K562 (cell line): ENCODE data around the gene MC1R. TPM values are rescaled to one million over a fixed set of nuclear protein-coding genes. Genes with fewer than 3 reads are reported as not detected.
A peak's percentile ranks its signal among the peaks of the same experiment; 100 is the strongest.

Source experiments
- ATAC-seq: fragments of 200-7000 bp; cut with Tn5 transposase; 3 replicates; pipeline ENCODE4 v1.9.1; 2020; ENCODE audit warnings: moderate library complexity
- BruUV-seq: library from RNA; stranded (reverse); fragments of 400-500 nt; replicated peaks from 2 replicates; lab custom pipeline; 2021; lab: Mats Ljungman, UMichigan
- CTCF ChIA-PET: fragments of 300-600 bp; formaldehyde crosslinking; extraction: SDS; loops from one replicate; lab custom pipeline; 2021; ENCODE audit warnings: low intra/inter-chr PET ratio; lab: Yijun Ruan, JAX
- POLR2A ChIA-PET: fragments of 300-600, 350-650 bp; sonication (Branson Sonifier 250); formaldehyde crosslinking; extraction: SDS; loops from one replicate; lab custom pipeline; 2021; ENCODE audit warnings: antibody characterized with exemption, inconsistent platforms; lab: Yijun Ruan, JAX
- DNase-seq, 4 experiments: peaks; one replicate each; pipeline versions ENCODE4 v3.0.0 to v3.0.0-alpha.2; 2011 to 2018; ENCODE audit warnings: low spot score in 3 of 4, mixed read lengths in 3 of 4; ENCODE audit errors: extremely low read depth in 1 of 4
- FAIRE-seq: peaks from 2 replicates; lab custom pipeline; 2011; peaks lifted over from hg19 to GRCh38; lab: Jason Lieb, UNC
- H2AFZ ChIP-seq: 2 replicates; pipeline ENCODE4 v1.6.0; 2011; ENCODE audit warnings: low read depth, low read length, control low read depth, inconsistent platforms
- H3K27ac ChIP-seq: fragments of 200-600 bp; 3 replicates; pipeline ENCODE4 v1.8.0; 2011; ENCODE audit warnings: low read depth, mild to moderate bottlenecking, control low read depth, inconsistent platforms, low read length, moderate library complexity, mixed read lengths; ENCODE audit errors: extremely low read depth
- H3K27me3 ChIP-seq, 2 experiments: fragments of 300-600 bp in 1 of 2; 2 replicates in 1 of 2; 3 replicates in 1 of 2; pipeline versions ENCODE4 v1.6.0 to v1.8.0; 2011; ENCODE audit warnings: inconsistent platforms in 2 of 2, low read length in 2 of 2, mild to moderate bottlenecking in 1 of 2, mixed read lengths in 1 of 2, moderate library complexity in 1 of 2; ENCODE audit not compliant: control insufficient read depth in 2 of 2, insufficient read depth in 2 of 2
- H3K36me3 ChIP-seq: fragments of 300-600 bp; 3 replicates; pipeline ENCODE4 v1.8.0; 2011; ENCODE audit warnings: mild to moderate bottlenecking, low read length, inconsistent platforms; ENCODE audit not compliant: control insufficient read depth, insufficient read depth
- H3K4me1 ChIP-seq, 2 experiments: fragments of 200-600 bp in 1 of 2; replicated peaks in 1 of 2; 2 replicates in 1 of 2; 3 replicates in 1 of 2; pipeline versions ENCODE4 v1.5.1 to v1.8.0; 2011; ENCODE audit warnings: inconsistent platforms in 2 of 2, low read length in 2 of 2, mild to moderate bottlenecking in 1 of 2, mixed read lengths in 1 of 2, moderate library complexity in 1 of 2; ENCODE audit not compliant: control insufficient read depth in 2 of 2, insufficient read depth in 2 of 2
- H3K4me2 ChIP-seq: 2 replicates; pipeline ENCODE4 v1.6.1; 2011; ENCODE audit warnings: low read length, control low read depth, inconsistent platforms, mixed read lengths; ENCODE audit not compliant: insufficient read depth
- H3K4me3 ChIP-seq: fragments of 200-600 bp; sonication (generic), shearing (Covaris generic); 2 replicates; pipeline ENCODE4 v1.5.1; 2016; ENCODE audit warnings: control low read depth, inconsistent platforms
- H3K79me2 ChIP-seq: fragments of 200-600 bp; 3 replicates; pipeline ENCODE4 v1.8.0; 2011; ENCODE audit warnings: low read length, inconsistent platforms; ENCODE audit not compliant: control insufficient read depth, insufficient read depth
- H3K9ac ChIP-seq, 2 experiments: 2 replicates each; pipeline versions ENCODE4 v1.6.0 to v1.6.1; 2011; ENCODE audit warnings: low read depth in 2 of 2, low read length in 2 of 2, control low read depth in 1 of 2, inconsistent platforms in 1 of 2, mild to moderate bottlenecking in 1 of 2, mixed read lengths in 1 of 2; ENCODE audit not compliant: insufficient read depth in 1 of 2
- H3K9me1 ChIP-seq: one replicate; pipeline ENCODE4 v1.6.0; 2011; ENCODE audit warnings: inconsistent platforms, mild to moderate bottlenecking, low read length, moderate library complexity; ENCODE audit not compliant: control insufficient read depth, insufficient read depth
- H3K9me3 ChIP-seq: replicated peaks from 2 replicates; pipeline ENCODE4 v1.5.1; 2011; ENCODE audit warnings: low read depth, low read length, inconsistent platforms; ENCODE audit not compliant: control insufficient read depth, insufficient read depth
- H4K20me1 ChIP-seq: replicated peaks from 2 replicates; pipeline ENCODE4 v1.6.1; 2011; ENCODE audit warnings: low read length, inconsistent platforms, mixed read lengths; ENCODE audit not compliant: control insufficient read depth, insufficient read depth
- CBFA2T3 ChIP-seq: fragments of 450-650 bp; IDR thresholded peaks from 2 replicates; pipeline ENCODE4 v1.6.1; 2017
- E2F6 ChIP-seq, 2 experiments: IDR thresholded peaks; 2 replicates each; pipeline ENCODE4 v1.6.1; 2011; ENCODE audit warnings: borderline replicate concordance in 1 of 2, control low read depth in 1 of 2, low read depth in 1 of 2, low read length in 1 of 2, mild to moderate bottlenecking in 1 of 2, mixed read lengths in 1 of 2, moderate library complexity in 1 of 2; ENCODE audit not compliant: insufficient read depth in 1 of 2, insufficient read length in 1 of 2, poor library complexity in 1 of 2, severe bottlenecking in 1 of 2; ENCODE audit errors: extremely low read depth in 1 of 2
- RBFOX2 ChIP-seq: fragments of 200-400 bp; formaldehyde crosslinking; IDR thresholded peaks from 2 replicates; pipeline ENCODE4 v1.6.1; 2017; ENCODE audit warnings: low read depth, mild to moderate bottlenecking, low read length, moderate library complexity
- ZBTB33 ChIP-seq: sonication (generic); formaldehyde crosslinking; IDR thresholded peaks from 2 replicates; pipeline ENCODE4 v1.8.1; 2023; ENCODE audit warnings: mild to moderate bottlenecking, missing genetic modification reagents
- ZNF263 ChIP-seq: sonication (generic); formaldehyde crosslinking; IDR thresholded peaks from 2 replicates; pipeline ENCODE4 v1.8.0; 2022; ENCODE audit warnings: mild to moderate bottlenecking, missing genetic modification reagents, borderline replicate concordance
- WGBS: fragments of 100-300 bp; shearing (Covaris generic); methylation state at CpG from one replicate; pipeline ENCODE4 v1.1.6; 2016; ENCODE audit warnings: low coverage, mixed read lengths; ENCODE audit not compliant: insufficient coverage; ENCODE audit errors: missing lambda C conversion rate; 5-methylcytosine and 5-hydroxymethylcytosine counted together
- in situ Hi-C: fragments of 300-500 bp; cut with MboI; formaldehyde crosslinking; loops from 4 replicates; pipeline ENCODE4 v1.15.0; 2018; ENCODE audit warnings: inconsistent platforms, mixed read lengths
- intact Hi-C: fragments of 100-400 bp; cut with micrococcal nuclease; formaldehyde crosslinking; loops from 2 replicates; pipeline ENCODE4 v1.14.2; 2022
- polyA plus RNA-seq, 8 experiments: library from polyadenylated mRNA; depleted of rRNA in 4 of 8; stranded (reverse) in 5 of 8; unstranded in 3 of 8; fragments of >200 nt; fragmentation: Nextera tagmentation in 2 of 8; fragmentation: Illumina TruSeq in 1 of 8; extraction: Ambion mirVana in 2 of 8; extraction: Trizol in 1 of 8; gene quantifications; 2 replicates each; pipeline versions ENCODE4 v1.2.1 to v1.2.3, GENCODE V29; 2011 to 2014; ENCODE audit warnings: inconsistent platforms in 1 of 8, missing spikeins in 1 of 8
- total RNA-seq, 7 experiments: library from RNA; depleted of rRNA in 6 of 7; stranded (reverse); fragments of >200 nt in 6 of 7; fragmentation: Illumina TruSeq in 2 of 7; extraction: Trizol in 2 of 7; gene quantifications; 2 replicates each; pipeline versions ENCODE4 v1.2.1 to v1.2.3, GENCODE V29; 2011 to 2021; ENCODE audit warnings: low replicate concordance in 1 of 7

Gene MC1R
- total and polyA plus RNA-seq, 9 of the 15 experiments (the other 6 are each of a cell fraction or from before 2014, with no cell fraction given): 0.14 to 5.3 (median 2.5) TPM; not detected in 1

- Histone ChIP-seq H3K36me3 (peaks cover 10% of the 10 kb centered on the region; the same call in 1 of the 3 replicates), H3K4me1 (peaks cover 0 to 26% of the 10 kb centered on the region in 2 experiments; a peak in 3 of 5 replicates), H3K9me3 (no peaks in the 10 kb centered on the region), H3K79me2 (peaks cover 9% of the 10 kb centered on the region), H3K4me2 (peak overlapping the region; percentile 46; the same call in 1 of the 2 replicates), H3K9me1 (peaks cover 3% of the 10 kb centered on the region), H2AFZ (0 out of 2 replicates have a peak overlapping the region, but pooled peaks have one; percentile 40), H3K9ac (peak overlapping the region; percentile 54 to 96; a peak in 3 of 4 replicates), H3K27me3 (peaks cover 4 to 16% of the 10 kb centered on the region in 2 experiments; a peak in 4 of 5 replicates), H3K4me3 (peak overlapping the region; percentile 56)
- intact Hi-C loops: no loop called here
- ATAC-seq (0 out of 3 replicates have a peak, but pooled peaks have one; percentile 24), FAIRE-seq (no peak), DNase-seq (peak in 2 of 4 experiments; percentile 69 to 70)
- BruUV-seq: no TSS peak
- CTCF ChIA-PET: interaction anchor here (0.6 kb wide), 1 partner anchor 9 kb away, joined by 4 read pairs; no protein-coding TSS in a partner anchor
- TF ChIP-seq E2F6 (IDR thresholded peaks at IDR 0.05; ENCODE audit: borderline replicate concordance in 1 of 2, extremely low read depth in 1 of 2, insufficient read depth in 1 of 2, insufficient read length in 1 of 2, low read depth in 1 of 2, low read length in 1 of 2, poor library complexity in 1 of 2, severe bottlenecking in 1 of 2): peak in 1 of 2 experiments; percentile 34
- no peak for TF ChIP-seq CBFA2T3
- peak; percentile 65 for TF ChIP-seq RBFOX2
- peak; percentile 46; the same call in 1 of the 2 replicates for TF ChIP-seq ZBTB33
- 0 out of 2 replicates have a peak, but pooled peaks have one; percentile 3 for TF ChIP-seq ZNF263 (CRISPR knock-in tag)
- TF ChIP-seq, all 486 proteins: peak for 4
- in situ Hi-C loops: no loop called here
- Histone ChIP-seq H3K27ac (no peak overlapping the region), H4K20me1 (no peaks in the 10 kb centered on the region)
- 62% methylated on average over 9 of the region's 55 CpGs for WGBS
- POLR2A ChIA-PET: interaction anchor here (0.6 to 1.6 kb wide), 5 partner anchors 26 to 1233 kb away, joined by 3 to 5 read pairs (median 3); partner anchors contain the start of genes MC1R and TUBB3
Observed at GRCh38 chr16:89949121-89949742, 30.6 kb downstream of the MC1R start.
